HG03342 (cell line): Measurements from ENCODE around the gene TMEM132A.

Experiments
- ATAC-seq: cut with Tn5 transposase; IDR thresholded peaks from one replicate; pipeline ENCODE4 v1.9.1; 2021; ENCODE audit warnings: mild to moderate bottlenecking, moderate library complexity; ENCODE audit not compliant: unreplicated experiment

The TMEM132A gene

GRCh38 chr11:60921777-60922335 lies 2.4 kb upstream of the TMEM132A start:
- ATAC-seq, result no peak

- no peak for ATAC-seq
Observed at GRCh38 chr11:60922906-60923305, 1.4 kb upstream of the TMEM132A start.

GRCh38 chr11:60923326-60923725 lies 934 bp upstream of the TMEM132A start:
- no peak for ATAC-seq

GRCh38 chr11:60923800-60924109 lies 505 bp upstream of the TMEM132A start:
- ATAC-seq, result no peak

GRCh38 chr11:60924906-60925853 lies 920 bp downstream of the TMEM132A start:
- ATAC-seq, result no peak

GRCh38 chr11:60925868-60926267 lies 1.6 kb downstream of the TMEM132A start:
- no peak for ATAC-seq

- ATAC-seq, result no peak
Observed at GRCh38 chr11:60926500-60926899, 2.2 kb downstream of the TMEM132A start.

GRCh38 chr11:60927061-60927592 lies 2.9 kb downstream of the TMEM132A start:
- no peak for ATAC-seq

- no peak for ATAC-seq
Observed at GRCh38 chr11:60927600-60927999, 3.3 kb downstream of the TMEM132A start.

- no peak for ATAC-seq
Observed at GRCh38 chr11:60928563-60929001, 4.3 kb downstream of the TMEM132A start.

- ATAC-seq, result no peak
Observed at GRCh38 chr11:60929764-60930163, 5.5 kb downstream of the TMEM132A start.

- ATAC-seq, result no peak
Observed at GRCh38 chr11:60930394-60930793, 6.1 kb downstream of the TMEM132A start.

GRCh38 chr11:60931917-60932316 lies 7.7 kb downstream of the TMEM132A start:
- no peak for ATAC-seq

GRCh38 chr11:60932605-60933356 lies 8.5 kb downstream of the TMEM132A start:
- no peak for ATAC-seq

GRCh38 chr11:60933416-60934123 lies 9.3 kb downstream of the TMEM132A start:
- no peak for ATAC-seq

GRCh38 chr11:60934124-60934789 lies 10.0 kb downstream of the TMEM132A start:
- no peak for ATAC-seq

- ATAC-seq, result no peak
Observed at GRCh38 chr11:60934790-60935605, 10.7 kb downstream of the TMEM132A start.

- ATAC-seq, result no peak
Observed at GRCh38 chr11:60935676-60936442, 11.6 kb downstream of the TMEM132A start.
